GM19023 (cell line): ENCODE results near the gene PLCB3.
A peak's percentile ranks its signal among the peaks of the same experiment; 100 is the strongest.

Source experiments
- ATAC-seq: cut with Tn5 transposase; IDR thresholded peaks from one replicate; pipeline ENCODE4 v1.9.1; 2021; ENCODE audit warnings: mild to moderate bottlenecking, moderate library complexity; ENCODE audit not compliant: unreplicated experiment

PLCB3 gene

GRCh38 chr11:64317961-64318765 lies 66.8 kb downstream of the PLCB3 start, which contains the start of gene PRDX5:
PRDX5 (plus strand) TSS chr11:64318121; CDS start chr11:64318216, 95 bp downstream.
- ATAC-seq, result peak; percentile 78
